Suprapubic skin (tissue), 4 donors: ENCODE measurements around the gene WDR74. TPM values are rescaled to one million over a fixed set of nuclear protein-coding genes. Genes with fewer than 3 reads are reported as not detected.

Experiments used
- DNase-seq, 2 donors: peaks; one replicate each; pipeline ENCODE4 v3.0.0-alpha.2; 2019; ENCODE audit warnings: low spot score in 2 of 2
- H3K27ac ChIP-seq: fragments of 200-600 bp; sonication (generic); one replicate; pipeline ENCODE4 v1.5.1; 2019
- H3K27me3 ChIP-seq: fragments of 200-600 bp; sonication (generic); one replicate; pipeline ENCODE4 v1.5.1; 2019
- H3K36me3 ChIP-seq: fragments of 200-600 bp; sonication (generic); one replicate; pipeline ENCODE4 v1.5.1; 2019
- H3K4me1 ChIP-seq: fragments of 200-600 bp; sonication (generic); one replicate; pipeline ENCODE4 v1.5.1; 2019
- H3K4me3 ChIP-seq: fragments of 200-600 bp; sonication (generic); one replicate; pipeline ENCODE4 v1.5.1; 2019; ENCODE audit warnings: mild to moderate bottlenecking
- H3K9me3 ChIP-seq: fragments of 200-600 bp; sonication (generic); one replicate; pipeline ENCODE4 v1.5.1; 2019
- EP300 ChIP-seq: sonication (generic); formaldehyde crosslinking; IDR thresholded peaks from one replicate; pipeline ENCODE4 v1.6.1; 2017; ENCODE audit warnings: antibody characterized with exemption
- POLR2AphosphoS5 ChIP-seq, 3 donors: sonication (generic); formaldehyde crosslinking; IDR thresholded peaks; one replicate each; pipeline ENCODE4 v1.6.1; 2017; ENCODE audit warnings: antibody characterized with exemption in 3 of 3
- WGBS: methylation state at CpG from one replicate; pipeline ENCODE4 v1.1.5; 2018; 5-methylcytosine and 5-hydroxymethylcytosine counted together
- total RNA-seq, 4 donors: library from RNA; depleted of rRNA; stranded (reverse); fragments of >200 nt; gene quantifications; one replicate each; pipeline ENCODE4 v1.1.0, GENCODE V29; 2016
- TF ChIP-seq, protein P1 (sequence below), 2 donors: fragments of 200-600 bp in 1 of 2; fragments of 450-650 bp in 1 of 2; sonication (generic) in 1 of 2; IDR thresholded peaks; one replicate each; pipeline ENCODE4 v1.5.1; 2016 to 2019; ENCODE audit warnings: antibody characterized with exemption in 2 of 2, mild to moderate bottlenecking in 1 of 2, moderate library complexity in 1 of 2

Gene WDR74
- total RNA-seq, 4 donors from 2014 or later, result 63.3 to 79.8 (median 70.3) TPM

DNA sequence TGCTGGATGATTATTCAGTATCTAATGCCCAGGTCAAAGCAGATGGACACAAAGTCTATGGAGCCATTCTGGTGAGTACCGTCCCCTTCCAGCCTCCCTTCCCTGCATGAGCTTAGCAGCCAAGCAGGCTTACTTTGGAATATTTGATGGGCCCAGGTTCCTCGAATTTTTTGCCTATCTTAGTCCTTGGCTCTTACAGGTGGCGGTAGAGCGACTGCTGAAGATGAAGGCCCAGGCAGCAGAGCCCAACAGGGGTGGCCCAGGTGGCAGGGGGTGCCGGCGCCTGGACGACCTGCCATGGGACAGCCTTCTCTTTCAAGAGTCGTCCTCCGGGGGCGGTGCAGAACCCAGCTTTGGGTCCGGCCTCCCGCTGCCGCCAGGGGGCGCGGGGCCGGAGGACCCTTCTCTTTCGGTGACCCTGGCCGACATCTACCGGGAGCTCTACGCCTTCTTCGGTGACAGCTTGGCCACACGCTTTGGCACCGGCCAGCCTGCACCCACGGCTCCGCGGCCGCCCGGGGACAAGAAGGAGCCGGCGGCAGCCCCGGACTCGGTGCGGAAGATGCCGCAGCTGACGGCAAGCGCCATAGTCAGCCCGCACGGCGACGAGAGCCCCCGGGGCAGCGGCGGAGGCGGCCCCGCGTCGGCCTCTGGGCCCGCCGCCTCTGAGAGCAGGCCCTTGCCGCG lies 52.9 kb downstream of the WDR74 start:
- WGBS, result 2% methylated on average over 16 of the region's 51 CpGs
- Histone ChIP-seq H3K27me3 (no peaks in the 10 kb centered on the region), H3K4me3 (peak overlapping the region; percentile 84), H3K36me3 (peaks cover 29% of the 10 kb centered on the region), H3K4me1 (peaks cover 48% of the 10 kb centered on the region), H3K9me3 (no peaks in the 10 kb centered on the region), H3K27ac (peak overlapping the region; percentile 95)
- DNase-seq, result peak; percentile 92 to 93
- TF ChIP-seq EP300 (no peak), POLR2AphosphoS5 (IDR thresholded peaks at IDR 0.05) (peak in 2 of 3 donors; percentile 44 to 66)
- TF ChIP-seq, protein P1, sequence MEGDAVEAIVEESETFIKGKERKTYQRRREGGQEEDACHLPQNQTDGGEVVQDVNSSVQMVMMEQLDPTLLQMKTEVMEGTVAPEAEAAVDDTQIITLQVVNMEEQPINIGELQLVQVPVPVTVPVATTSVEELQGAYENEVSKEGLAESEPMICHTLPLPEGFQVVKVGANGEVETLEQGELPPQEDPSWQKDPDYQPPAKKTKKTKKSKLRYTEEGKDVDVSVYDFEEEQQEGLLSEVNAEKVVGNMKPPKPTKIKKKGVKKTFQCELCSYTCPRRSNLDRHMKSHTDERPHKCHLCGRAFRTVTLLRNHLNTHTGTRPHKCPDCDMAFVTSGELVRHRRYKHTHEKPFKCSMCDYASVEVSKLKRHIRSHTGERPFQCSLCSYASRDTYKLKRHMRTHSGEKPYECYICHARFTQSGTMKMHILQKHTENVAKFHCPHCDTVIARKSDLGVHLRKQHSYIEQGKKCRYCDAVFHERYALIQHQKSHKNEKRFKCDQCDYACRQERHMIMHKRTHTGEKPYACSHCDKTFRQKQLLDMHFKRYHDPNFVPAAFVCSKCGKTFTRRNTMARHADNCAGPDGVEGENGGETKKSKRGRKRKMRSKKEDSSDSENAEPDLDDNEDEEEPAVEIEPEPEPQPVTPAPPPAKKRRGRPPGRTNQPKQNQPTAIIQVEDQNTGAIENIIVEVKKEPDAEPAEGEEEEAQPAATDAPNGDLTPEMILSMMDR (IDR thresholded peaks at IDR 0.05), result peak; percentile 89 to 90

Other genes starting within 250 kb of the WDR74 start
- 10 to 100 TPM in 3 of 4 donors, 1 to 10 TPM in 1; 8.0 to 16.3 (median 12.5) TPM for gene TUT1, start 248.1 kb downstream of the WDR74 start, total RNA-seq
- gene MTA2, start 237.7 kb downstream of the WDR74 start, total RNA-seq, result 100 to 1,000 TPM; 107 to 125 (median 110) TPM
- gene EML3, start 226.8 kb downstream of the WDR74 start, total RNA-seq, result 10 to 100 TPM; 43.1 to 74.8 (median 55.8) TPM
- 1 to 10 TPM in 3 of 4 donors, under 1 TPM in 1; 0.80 to 4.9 (median 2.3) TPM for gene ROM1, start 226.3 kb downstream of the WDR74 start, total RNA-seq
- gene B3GAT3, start 217.6 kb downstream of the WDR74 start, total RNA-seq, result 10 to 100 TPM; 29.9 to 54.1 (median 40.6) TPM
- 100 to 1,000 TPM in 2 of 4 donors, 10 to 100 TPM in 2; 76.0 to 118 (median 102) TPM for gene GANAB, start 193.0 kb downstream of the WDR74 start, total RNA-seq
- 10 to 100 TPM; 17.7 to 35.1 (median 31.4) TPM for gene INTS5, start 186.3 kb downstream of the WDR74 start, total RNA-seq
- gene C11orf98, start 174.4 kb downstream of the WDR74 start, total RNA-seq, result 10 to 100 TPM; 12.8 to 29.3 (median 25.7) TPM
- 1 to 10 TPM; 2.8 to 6.0 (median 4.2) TPM for gene CSKMT, start 174.3 kb downstream of the WDR74 start, total RNA-seq
- 10 to 100 TPM in 2 of 4 donors, 1 to 10 TPM in 2; 9.1 to 12.4 (median 9.8) TPM for gene UQCC3, start 167.9 kb downstream of the WDR74 start, total RNA-seq
- 1 to 10 TPM; 1.7 to 8.7 (median 3.3) TPM for gene LBHD1, start 167.3 kb downstream of the WDR74 start, total RNA-seq
- gene UBXN1, start 160.5 kb downstream of the WDR74 start, total RNA-seq, result 100 to 1,000 TPM; 125 to 194 (median 143) TPM
- gene LRRN4CL, start 150.1 kb downstream of the WDR74 start, total RNA-seq, result 1 to 10 TPM; 3.3 to 7.6 (median 5.9) TPM
- 10 to 100 TPM; 28.9 to 76.3 (median 59.3) TPM for gene BSCL2, start 132.2 kb downstream of the WDR74 start, total RNA-seq
- under 1 TPM in 1 of 4 donors, not detected in 3; 0.68 TPM for gene GNG3, start 131.9 kb downstream of the WDR74 start, total RNA-seq
- gene HNRNPUL2, start 112.1 kb downstream of the WDR74 start, total RNA-seq, result 10 to 100 TPM; 21.1 to 51.5 (median 33.6) TPM
- gene TTC9C, start 111.1 kb downstream of the WDR74 start, total RNA-seq, result 10 to 100 TPM; 16.3 to 42.3 (median 31.7) TPM
- gene ZBTB3, start 85.4 kb downstream of the WDR74 start, total RNA-seq, result 10 to 100 TPM; 10.9 to 32.2 (median 14.3) TPM
- gene POLR2G, start 78.0 kb downstream of the WDR74 start, total RNA-seq, result 100 to 1,000 TPM in 1 of 4 donors, 10 to 100 TPM in 3; 46.9 to 117 (median 52.1) TPM
- gene TAF6L, start 68.2 kb downstream of the WDR74 start, total RNA-seq, result 10 to 100 TPM; 10.2 to 48.7 (median 21.9) TPM
- gene TMEM179B, start 52.2 kb downstream of the WDR74 start, total RNA-seq, result 10 to 100 TPM; 37.6 to 72.6 (median 59.8) TPM
- gene TMEM223, start 47.6 kb downstream of the WDR74 start, total RNA-seq, result 10 to 100 TPM; 15.9 to 30.2 (median 23.4) TPM
- 100 to 1,000 TPM in 3 of 4 donors, 10 to 100 TPM in 1; 88.1 to 156 (median 115) TPM for gene NXF1, start 34.1 kb downstream of the WDR74 start, total RNA-seq
- 10 to 100 TPM; 26.8 to 47.8 (median 43.2) TPM for gene STX5, start 7.5 kb downstream of the WDR74 start, total RNA-seq
- not detected for gene TEX54, start 6.7 kb downstream of the WDR74 start, total RNA-seq
- gene SLC3A2, start 41.3 kb upstream of the WDR74 start, total RNA-seq, result 100 to 1,000 TPM; 170 to 234 (median 198) TPM
- gene CHRM1, start 81.8 kb upstream of the WDR74 start, total RNA-seq, result 1 to 10 TPM; 2.5 to 5.4 (median 4.5) TPM
- not detected for gene SLC22A6, start 145.4 kb upstream of the WDR74 start, total RNA-seq
- gene SLC22A8, start 176.3 kb upstream of the WDR74 start, total RNA-seq, result not detected